Activated CD4-positive, alpha-beta T cell treated with anti-CD3 and anti-CD28 coated beads, Interleukin-2, amount 10 ng/mL, durations not matched to agents 24 days and 14 days (primary cell): ENCODE data around the gene SURF6. TPM values are rescaled to one million over a fixed set of nuclear protein-coding genes. Genes with fewer than 3 reads are reported as not detected.
"Not testable (repeated sequence)": the region's sequence is repeated elsewhere in the genome, so short reads cannot be mapped to it uniquely, and the experiment has no call there.

Experiments
- DNase-seq: peaks from one replicate; pipeline ENCODE4 v3.0.0; 2022
- H3K27ac Mint-ChIP-seq: one replicate; pipeline ENCODE4 v1.8.0; 2022; ENCODE audit warnings: mild to moderate bottlenecking, mixed read lengths
- H3K27me3 Mint-ChIP-seq: one replicate; pipeline ENCODE4 v1.8.0; 2022; ENCODE audit warnings: mixed read lengths
- H3K36me3 Mint-ChIP-seq: one replicate; pipeline ENCODE4 v1.8.0; 2022; ENCODE audit warnings: low read depth, mild to moderate bottlenecking, mixed read lengths
- H3K4me1 Mint-ChIP-seq: one replicate; pipeline ENCODE4 v1.8.0; 2021; ENCODE audit warnings: mixed read lengths
- H3K4me3 Mint-ChIP-seq: one replicate; pipeline ENCODE4 v1.8.0; 2022; ENCODE audit warnings: mild to moderate bottlenecking, moderate library complexity, mixed read lengths
- H3K9me3 Mint-ChIP-seq: one replicate; pipeline ENCODE4 v1.8.0; 2021; ENCODE audit warnings: mixed read lengths
- intact Hi-C: fragments of 100-400 bp; cut with micrococcal nuclease; formaldehyde crosslinking; loops from one replicate; pipeline ENCODE4 v1.15.1; 2023
- total RNA-seq: library from RNA; stranded (reverse); gene quantifications from 2 replicates; pipeline ENCODE4 v1.2.3, GENCODE V29; 2022

SURF6 gene
- total RNA-seq, 1 donor from 2014 or later = 27.4 TPM

DNA sequence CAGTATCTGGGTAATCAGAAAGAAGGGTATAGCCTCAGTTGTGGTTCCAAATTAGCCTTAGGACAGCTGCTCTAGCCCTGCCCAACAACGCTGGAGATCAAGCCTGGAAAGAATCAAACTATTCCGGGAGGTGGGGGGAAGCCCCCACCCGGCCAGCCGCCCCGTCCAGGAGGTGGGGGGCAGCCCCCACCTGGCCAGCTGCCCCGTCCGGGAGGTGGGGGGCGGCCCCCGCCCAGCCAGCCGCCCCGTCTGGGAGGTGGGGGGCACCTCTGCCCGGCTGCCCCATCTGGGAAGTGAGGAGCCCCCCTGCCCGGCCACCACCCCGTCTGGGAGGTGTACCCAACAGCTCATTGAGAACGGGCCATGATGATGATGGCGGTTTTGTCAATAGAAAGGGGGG lies 36.0 kb downstream of the SURF6 start:
- H3K27ac Mint-ChIP-seq, H3K36me3 Mint-ChIP-seq, H3K4me1 Mint-ChIP-seq, H3K4me3 Mint-ChIP-seq, DNase-seq, intact Hi-C loops, H3K27me3 Mint-ChIP-seq, H3K9me3 Mint-ChIP-seq: not testable (repeated sequence)

DNA sequence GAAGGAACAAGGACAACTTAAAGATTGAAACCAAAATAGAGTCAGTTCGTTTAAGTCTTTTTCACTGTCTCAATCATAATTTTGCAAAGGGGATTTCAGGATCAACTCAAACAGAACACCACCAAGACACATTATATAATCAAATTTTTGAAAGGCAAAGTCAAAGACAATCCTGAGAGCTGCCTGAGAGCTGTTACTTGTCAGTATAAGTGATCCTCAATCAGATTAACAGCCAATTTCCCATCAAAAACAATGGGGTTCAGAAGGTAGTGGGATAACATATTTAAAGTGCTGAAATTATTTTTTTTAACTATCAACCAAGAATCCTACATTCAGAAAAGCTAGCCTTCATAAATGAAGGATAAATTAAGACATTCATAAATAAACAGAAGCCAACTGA lies 41.7 kb downstream of the SURF6 start:
- Mint-ChIP-seq H3K27me3 (peaks cover 6% of the 10 kb centered on the region), H3K36me3 (no peaks in the 10 kb centered on the region), H3K27ac (no peak overlapping the region), H3K9me3 (peaks cover 6% of the 10 kb centered on the region), H3K4me3 (no peak overlapping the region), H3K4me1 (no peaks in the 10 kb centered on the region)
- intact Hi-C loops = no loop called here
- DNase-seq = no peak

DNA sequence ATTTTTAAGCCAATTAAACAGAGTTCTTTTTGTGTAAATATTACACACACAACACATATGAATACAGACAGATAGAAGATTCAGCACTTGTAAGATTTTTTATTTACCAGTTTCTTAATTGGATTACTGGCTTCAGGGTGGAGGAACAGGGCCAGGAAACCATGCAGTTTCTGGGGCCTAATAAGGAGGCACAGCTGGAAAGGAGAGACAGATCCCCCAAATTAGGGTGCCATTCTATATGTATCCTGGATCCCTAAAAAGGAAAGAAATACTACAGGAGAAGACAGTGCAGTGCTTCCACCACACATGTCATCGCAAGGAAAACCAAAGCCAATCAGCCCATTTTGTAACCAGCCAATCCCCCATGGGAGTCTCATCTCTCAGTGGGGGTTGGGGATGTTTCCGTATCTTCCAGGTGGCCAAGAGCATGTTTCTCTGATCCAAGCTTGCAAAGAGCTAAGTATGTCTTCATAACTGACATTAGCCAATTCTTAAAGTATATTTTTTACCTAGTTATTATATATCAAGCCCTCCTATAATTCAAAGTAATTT lies 45.2 kb downstream of the SURF6 start:
- no peak overlapping the region for H3K4me3 Mint-ChIP-seq
- DNase-seq = no peak
- H3K27ac Mint-ChIP-seq = no peak overlapping the region
- no peaks in the 10 kb centered on the region for H3K4me1 Mint-ChIP-seq
- peaks cover 6% of the 10 kb centered on the region for H3K9me3 Mint-ChIP-seq
- peaks cover 8% of the 10 kb centered on the region for H3K27me3 Mint-ChIP-seq
- intact Hi-C loops = no loop called here
- no peaks in the 10 kb centered on the region for H3K36me3 Mint-ChIP-seq

DNA sequence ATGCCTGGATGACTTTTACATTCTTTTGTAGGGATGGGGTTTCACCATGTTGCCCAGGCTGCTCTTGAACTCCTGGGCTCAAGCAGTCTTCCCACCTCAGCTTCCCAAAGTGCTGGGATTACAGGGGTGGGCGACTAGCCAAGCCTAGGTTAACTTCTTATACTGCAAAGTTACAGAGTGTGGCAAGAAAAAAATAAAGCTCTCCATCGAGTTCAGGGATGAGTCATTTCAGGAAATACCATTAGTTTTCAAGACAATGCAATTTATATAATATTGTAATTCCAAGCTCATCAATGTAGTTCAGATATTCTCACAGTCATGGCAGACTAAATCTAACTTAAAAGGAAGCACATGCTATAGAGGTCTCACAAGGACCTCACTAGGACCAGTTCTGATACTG lies 49.5 kb downstream of the SURF6 start:
- Mint-ChIP-seq H3K36me3 (no peaks in the 10 kb centered on the region), H3K27ac (no peak overlapping the region), H3K4me3 (no peak overlapping the region), H3K27me3 (peaks cover 4% of the 10 kb centered on the region), H3K4me1 (no peaks in the 10 kb centered on the region), H3K9me3 (no peaks in the 10 kb centered on the region)
- intact Hi-C loops = no loop called here
- no peak for DNase-seq

DNA sequence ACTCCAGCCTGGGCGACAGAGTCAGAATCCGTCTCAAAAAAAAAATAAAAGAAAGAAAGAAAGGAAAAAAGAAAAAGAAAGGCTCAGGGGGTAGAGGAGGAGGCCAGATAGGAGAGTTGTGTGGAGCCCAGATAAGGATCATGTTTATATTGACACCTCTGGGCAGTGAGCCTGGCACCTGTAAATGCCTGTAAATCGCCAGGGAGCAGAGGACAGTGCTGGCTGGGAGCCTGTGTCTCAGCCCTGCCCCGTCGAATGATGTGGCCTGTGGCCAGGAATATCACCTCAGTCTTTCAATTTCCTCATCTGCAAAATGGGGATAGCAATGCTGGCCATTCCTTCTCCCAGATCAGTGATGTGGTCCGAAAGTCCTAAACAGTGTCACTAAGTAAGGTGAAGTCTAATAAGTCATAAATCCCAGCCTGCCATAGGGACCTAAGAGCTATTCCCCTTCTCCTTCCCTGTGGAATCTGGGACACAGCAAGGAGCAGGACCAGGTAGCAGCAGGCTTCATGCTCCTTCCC lies 50.7 kb downstream of the SURF6 start:
- Mint-ChIP-seq H3K4me3 (no peak overlapping the region), H3K36me3 (no peaks in the 10 kb centered on the region), H3K27ac (no peak overlapping the region), H3K27me3 (peaks cover 4% of the 10 kb centered on the region), H3K9me3 (no peaks in the 10 kb centered on the region), H3K4me1 (no peaks in the 10 kb centered on the region)
- DNase-seq = no peak
- intact Hi-C loops = no loop called here

DNA sequence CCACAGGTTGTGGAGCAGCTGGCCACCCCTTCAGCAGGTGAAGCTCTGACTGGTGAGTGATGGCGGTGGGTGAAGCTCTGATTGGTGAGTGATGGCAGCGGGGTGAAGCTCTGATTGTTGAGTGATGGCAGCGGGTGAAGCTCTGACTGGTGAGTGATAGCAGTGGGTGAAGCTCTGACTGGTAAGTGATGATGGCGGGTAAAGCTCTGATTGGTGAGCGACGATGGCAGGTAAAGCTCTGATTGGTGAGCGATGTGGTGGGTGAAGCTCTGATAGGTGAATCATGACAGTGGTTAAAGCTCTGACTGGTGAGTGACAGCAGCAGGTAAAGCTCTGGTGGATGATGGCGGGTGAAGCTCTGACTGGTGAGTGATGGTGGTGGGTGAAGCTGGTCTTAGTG lies 51.6 kb downstream of the SURF6 start:
- Mint-ChIP-seq H3K36me3 (no peaks in the 10 kb centered on the region), H3K4me3 (no peak overlapping the region), H3K9me3 (no peaks in the 10 kb centered on the region), H3K27me3 (peaks cover 2% of the 10 kb centered on the region), H3K27ac (no peak overlapping the region), H3K4me1 (no peaks in the 10 kb centered on the region)
- DNase-seq = no peak
- intact Hi-C loops = no loop called here

DNA sequence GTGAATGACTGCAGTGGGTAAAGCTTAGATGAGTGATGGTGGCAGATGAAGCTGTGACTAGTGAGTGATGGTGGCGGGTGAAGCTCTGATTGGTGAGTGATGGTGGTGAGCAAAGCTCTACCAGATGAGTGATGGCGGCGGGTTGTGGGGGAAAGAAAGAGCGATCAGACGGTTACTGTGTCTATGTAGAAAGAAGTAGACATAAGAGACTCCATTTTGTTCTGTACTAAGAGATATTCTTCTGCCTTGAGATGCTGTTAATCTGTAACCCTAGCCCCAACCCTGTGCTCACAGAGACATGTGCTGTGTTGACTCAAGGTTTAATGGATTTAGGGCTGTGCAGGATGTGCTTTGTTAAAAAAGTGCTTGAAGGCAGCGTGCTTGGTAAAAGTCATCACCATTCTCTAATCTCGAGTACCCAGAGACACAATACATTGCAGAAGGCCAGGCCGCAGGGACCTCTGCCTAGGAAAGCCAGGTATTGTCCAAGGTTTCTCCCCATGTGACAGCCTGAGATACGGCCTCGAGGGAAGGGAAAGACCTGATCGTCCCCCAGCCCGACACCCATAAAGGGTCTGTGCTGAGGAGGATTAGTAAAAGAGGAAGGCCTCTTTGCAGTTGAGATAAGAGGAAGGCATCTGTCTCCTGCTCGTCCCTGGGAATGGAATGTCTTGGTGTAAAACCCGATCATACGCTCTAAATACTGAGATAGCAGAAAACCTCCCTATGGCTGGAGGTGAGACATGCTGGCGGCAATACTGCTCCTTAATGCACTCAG lies 52.5 kb downstream of the SURF6 start:
- H3K27me3 Mint-ChIP-seq, H3K36me3 Mint-ChIP-seq, DNase-seq, intact Hi-C loops, H3K4me3 Mint-ChIP-seq, H3K9me3 Mint-ChIP-seq, H3K27ac Mint-ChIP-seq, H3K4me1 Mint-ChIP-seq: not testable (repeated sequence)

DNA sequence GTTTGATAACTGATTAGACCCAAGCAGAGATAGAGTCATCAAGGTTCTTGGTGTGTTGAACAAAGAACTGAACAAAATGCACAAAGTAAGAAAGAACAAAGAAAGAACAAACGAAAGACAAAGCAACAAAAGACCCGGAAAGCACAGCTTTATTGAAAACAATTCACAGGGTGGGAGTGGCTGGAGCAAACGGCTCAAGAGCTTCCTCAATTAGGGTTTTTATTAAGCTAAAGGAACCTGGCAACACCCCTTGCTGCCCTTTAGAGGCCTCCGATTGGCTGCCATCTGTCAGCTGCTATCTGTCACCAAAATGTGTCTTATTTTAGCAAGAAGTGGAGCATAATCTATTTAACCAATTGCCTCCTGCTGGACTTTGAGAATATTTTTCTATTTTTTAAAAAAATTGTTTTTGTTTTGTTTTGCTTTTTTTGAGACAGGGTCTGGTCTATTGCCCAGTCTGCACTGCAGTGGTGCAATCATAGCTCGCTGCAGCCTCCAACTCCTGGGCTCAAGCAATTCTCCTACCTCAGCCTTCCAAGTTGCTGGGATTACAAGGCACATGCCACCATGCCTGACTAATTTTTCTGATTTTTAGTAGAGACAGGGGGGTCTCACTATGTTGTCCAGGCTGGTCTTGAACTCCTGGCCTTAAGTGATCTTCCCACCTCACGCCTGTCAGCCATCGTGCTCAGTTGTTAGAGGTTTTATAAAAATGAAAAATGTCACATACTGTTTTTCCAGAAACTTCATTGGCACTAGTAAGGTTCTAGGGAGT lies 53.3 kb downstream of the SURF6 start:
- no peaks in the 10 kb centered on the region for H3K4me1 Mint-ChIP-seq
- intact Hi-C loops = no loop called here
- no peak overlapping the region for H3K4me3 Mint-ChIP-seq
- no peak overlapping the region for H3K27ac Mint-ChIP-seq
- no peak for DNase-seq
- H3K9me3 Mint-ChIP-seq = no peaks in the 10 kb centered on the region
- H3K36me3 Mint-ChIP-seq = no peaks in the 10 kb centered on the region
- no peaks in the 10 kb centered on the region for H3K27me3 Mint-ChIP-seq

DNA sequence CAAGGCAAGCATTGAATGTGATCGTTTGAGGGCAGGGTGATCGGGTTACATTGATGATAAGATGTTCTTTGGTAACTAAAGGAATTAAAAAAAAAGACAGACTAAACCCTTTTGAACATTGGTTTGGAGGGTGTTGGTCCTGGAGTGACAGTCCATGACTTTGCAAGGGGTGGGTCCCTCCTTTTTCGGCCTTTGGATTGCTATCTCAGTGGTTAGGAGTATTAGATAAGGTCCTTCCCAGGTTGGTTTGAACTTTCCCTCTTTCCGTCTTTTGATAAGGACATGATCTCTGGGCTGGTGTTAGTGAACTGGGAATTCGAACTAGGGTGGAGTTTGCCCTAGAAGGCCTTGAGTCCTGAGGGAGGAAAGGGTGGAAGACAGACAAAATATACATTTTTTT lies 55.6 kb downstream of the SURF6 start:
- H3K4me1 Mint-ChIP-seq = no peaks in the 10 kb centered on the region

More for the DNA sequence above, 55.6 kb downstream of the SURF6 start:
- H3K27ac Mint-ChIP-seq = no peak overlapping the region
- H3K27me3 Mint-ChIP-seq = peaks cover 9% of the 10 kb centered on the region
- H3K9me3 Mint-ChIP-seq = no peaks in the 10 kb centered on the region
- intact Hi-C loops = no loop called here
- DNase-seq = no peak
- no peaks in the 10 kb centered on the region for H3K36me3 Mint-ChIP-seq
- no peak overlapping the region for H3K4me3 Mint-ChIP-seq

Other genes with a start within 250 kb of the SURF6 start
- gene RALGDS, start 214.9 kb downstream of the SURF6 start, total RNA-seq = 93.0 and 96.7 TPM in 2 replicates
- 6.8 and 8.2 TPM in 2 replicates for gene GBGT1, start 172.3 kb downstream of the SURF6 start, total RNA-seq
- gene OBP2B, start 126.9 kb downstream of the SURF6 start, total RNA-seq = not detected in 2 replicates
- 0.36 and 0.58 TPM in 2 replicates for gene ABO, start 61.0 kb downstream of the SURF6 start, total RNA-seq
- 39.5 and 45.0 TPM in 2 replicates for gene MED22, start 11.9 kb upstream of the SURF6 start, total RNA-seq
- 2,650 and 2,658 TPM in 2 replicates for gene RPL7A, start 12.0 kb upstream of the SURF6 start, total RNA-seq
- gene SURF1, start 20.3 kb upstream of the SURF6 start, total RNA-seq = 29.8 and 33.2 TPM in 2 replicates
- gene SURF2, start 20.4 kb upstream of the SURF6 start, total RNA-seq = 28.5 and 29.3 TPM in 2 replicates
- gene SURF4, start 39.9 kb upstream of the SURF6 start, total RNA-seq = 235 and 240 TPM in 2 replicates
- 0.16 and 0.33 TPM in 2 replicates for gene STKLD1, start 40.2 kb upstream of the SURF6 start, total RNA-seq
- 39.9 and 42.3 TPM in 2 replicates for gene REXO4, start 81.8 kb upstream of the SURF6 start, total RNA-seq
- 1.3 and 1.5 TPM in 2 replicates for gene ADAMTS13, start 86.2 kb upstream of the SURF6 start, total RNA-seq
- 0.40 and 0.70 TPM in 2 replicates for gene CACFD1, start 123.8 kb upstream of the SURF6 start, total RNA-seq
- gene SLC2A6, start 142.9 kb upstream of the SURF6 start, total RNA-seq = 3.2 and 4.0 TPM in 2 replicates
- gene MYMK, start 188.8 kb upstream of the SURF6 start, total RNA-seq = not detected in 2 replicates
- gene ADAMTSL2, start 198.5 kb upstream of the SURF6 start, total RNA-seq = not detected in 2 replicates